Measurements from ENCODE around the gene LEF1.

DNA sequence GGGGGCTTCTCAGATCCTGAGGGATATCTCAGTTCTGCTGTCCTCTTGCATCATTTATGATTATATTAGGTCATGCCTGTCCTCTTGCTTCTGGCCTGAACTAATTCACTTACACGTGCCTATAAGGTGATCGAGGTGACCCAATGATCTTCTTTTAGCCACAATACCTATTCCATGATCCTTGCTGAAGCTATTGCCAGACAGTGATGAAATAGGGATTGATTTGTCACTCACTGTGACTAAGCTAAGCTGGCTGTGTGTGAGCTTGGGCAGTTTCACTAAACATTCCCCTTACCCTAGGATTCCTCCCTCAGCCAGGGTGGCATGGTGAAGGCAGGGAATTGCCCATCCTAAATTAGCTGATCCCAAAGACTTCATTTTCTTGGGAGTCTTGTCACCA lies 160.0 kb downstream of the LEF1 start:
- TF ChIP-seq POLR2AphosphoS5 (IDR thresholded peaks at IDR 0.05; ENCODE audit: low read depth, low read length) (no peak), POLR2A (IDR thresholded peaks at IDR 0.05; ENCODE audit: low read depth, low read length) (no peak)
